Suprapubic skin (tissue), 4 donors: ENCODE results near the gene GALNT6. TPM values are rescaled to one million over a fixed set of nuclear protein-coding genes. Genes with fewer than 3 reads are reported as not detected.
"Not testable (repeated sequence)": the region's sequence is repeated elsewhere in the genome, so short reads cannot be mapped to it uniquely, and the experiment has no call there.

ENCODE experiments used
- DNase-seq, 2 donors: peaks; one replicate each; pipeline ENCODE4 v3.0.0-alpha.2; 2019; ENCODE audit warnings: low spot score in 2 of 2
- H3K27ac ChIP-seq: fragments of 200-600 bp; sonication (generic); one replicate; pipeline ENCODE4 v1.5.1; 2019
- H3K27me3 ChIP-seq: fragments of 200-600 bp; sonication (generic); one replicate; pipeline ENCODE4 v1.5.1; 2019
- H3K36me3 ChIP-seq: fragments of 200-600 bp; sonication (generic); one replicate; pipeline ENCODE4 v1.5.1; 2019
- H3K4me1 ChIP-seq: fragments of 200-600 bp; sonication (generic); one replicate; pipeline ENCODE4 v1.5.1; 2019
- H3K4me3 ChIP-seq: fragments of 200-600 bp; sonication (generic); one replicate; pipeline ENCODE4 v1.5.1; 2019; ENCODE audit warnings: mild to moderate bottlenecking
- H3K9me3 ChIP-seq: fragments of 200-600 bp; sonication (generic); one replicate; pipeline ENCODE4 v1.5.1; 2019
- CTCF ChIP-seq, 2 donors: fragments of 200-600 bp in 1 of 2; fragments of 450-650 bp in 1 of 2; sonication (generic) in 1 of 2; IDR thresholded peaks; one replicate each; pipeline ENCODE4 v1.5.1; 2016 to 2019; ENCODE audit warnings: antibody characterized with exemption in 2 of 2, mild to moderate bottlenecking in 1 of 2, moderate library complexity in 1 of 2
- EP300 ChIP-seq: sonication (generic); formaldehyde crosslinking; IDR thresholded peaks from one replicate; pipeline ENCODE4 v1.6.1; 2017; ENCODE audit warnings: antibody characterized with exemption
- POLR2A ChIP-seq, 2 donors: fragments of 450-650 bp; IDR thresholded peaks; one replicate each; pipeline ENCODE4 v1.6.1; 2017; ENCODE audit warnings: antibody characterized with exemption in 2 of 2, mild to moderate bottlenecking in 2 of 2, moderate library complexity in 2 of 2
- POLR2AphosphoS5 ChIP-seq, 3 donors: sonication (generic); formaldehyde crosslinking; IDR thresholded peaks; one replicate each; pipeline ENCODE4 v1.6.1; 2017; ENCODE audit warnings: antibody characterized with exemption in 3 of 3
- WGBS: methylation state at CpG from one replicate; pipeline ENCODE4 v1.1.5; 2018; 5-methylcytosine and 5-hydroxymethylcytosine counted together
- total RNA-seq, 4 donors: library from RNA; depleted of rRNA; stranded (reverse); fragments of >200 nt; gene quantifications; one replicate each; pipeline ENCODE4 v1.1.0, GENCODE V29; 2016

The GALNT6 gene
- total RNA-seq, 4 donors from 2014 or later: 2.0 to 33.8 (median 8.8) TPM

GRCh38 chr12:51320695-51321320 lies 70.4 kb downstream of the GALNT6 start:
- no peak overlapping the region for H3K4me3 ChIP-seq
- no peaks in the 10 kb centered on the region for H3K36me3 ChIP-seq
- WGBS: 36% methylated on average over 3 of the region's 3 CpGs
- peaks cover 31% of the 10 kb centered on the region for H3K4me1 ChIP-seq
- no peak for DNase-seq
- TF ChIP-seq EP300 (no peak), POLR2A (IDR thresholded peaks at IDR 0.05) (no peak), POLR2AphosphoS5 (IDR thresholded peaks at IDR 0.05) (no peak), CTCF (IDR thresholded peaks at IDR 0.05) (no peak)
- H3K27ac ChIP-seq: no peak overlapping the region
- no peaks in the 10 kb centered on the region for H3K9me3 ChIP-seq
- H3K27me3 ChIP-seq: no peaks in the 10 kb centered on the region

GRCh38 chr12:51320311-51320694 lies 70.9 kb downstream of the GALNT6 start:
- 70% methylated on average over 4 of the region's 4 CpGs for WGBS
- DNase-seq: no peak
- TF ChIP-seq CTCF (IDR thresholded peaks at IDR 0.05) (no peak), POLR2AphosphoS5 (IDR thresholded peaks at IDR 0.05) (no peak), EP300 (no peak), POLR2A (IDR thresholded peaks at IDR 0.05) (no peak)

GRCh38 chr12:51318846-51319599 lies 72.2 kb downstream of the GALNT6 start:
- Histone ChIP-seq H3K4me1 (peaks cover 18% of the 10 kb centered on the region), H3K36me3 (no peaks in the 10 kb centered on the region), H3K27ac (no peak overlapping the region), H3K27me3 (no peaks in the 10 kb centered on the region), H3K4me3 (no peak overlapping the region), H3K9me3 (no peaks in the 10 kb centered on the region)
- no peak for DNase-seq
- TF ChIP-seq EP300: no peak
- no peak for TF ChIP-seq POLR2AphosphoS5 (IDR thresholded peaks at IDR 0.05)
- no peak for TF ChIP-seq POLR2A (IDR thresholded peaks at IDR 0.05)
- TF ChIP-seq CTCF (IDR thresholded peaks at IDR 0.05): no peak
- WGBS: 50% methylated on average over 3 of the region's 3 CpGs

More at GRCh38 chr12:51320311-51320694, 70.9 kb downstream of the GALNT6 start:
- Histone ChIP-seq H3K9me3 (no peaks in the 10 kb centered on the region), H3K27ac (no peak overlapping the region), H3K36me3 (no peaks in the 10 kb centered on the region), H3K4me1 (peaks cover 28% of the 10 kb centered on the region), H3K4me3 (no peak overlapping the region), H3K27me3 (no peaks in the 10 kb centered on the region)

- H3K27ac ChIP-seq, H3K27me3 ChIP-seq, DNase-seq, H3K36me3 ChIP-seq, H3K9me3 ChIP-seq, H3K4me3 ChIP-seq: not testable (repeated sequence)
- WGBS: 84% methylated on average over 8 of the region's 8 CpGs
- peaks cover 14% of the 10 kb centered on the region for H3K4me1 ChIP-seq
These were observed 73.0 kb downstream of the GALNT6 start for GRCh38 chr12:51318057-51318806.

GRCh38 chr12:51311389-51311788 lies 79.8 kb downstream of the GALNT6 start:
- no peaks in the 10 kb centered on the region for H3K9me3 ChIP-seq
- 100% methylated on average over 1 of the region's 1 CpG for WGBS

More at GRCh38 chr12:51311389-51311788, 79.8 kb downstream of the GALNT6 start:
- Histone ChIP-seq H3K4me1 (peaks cover 6% of the 10 kb centered on the region), H3K27me3 (no peaks in the 10 kb centered on the region), H3K36me3 (no peaks in the 10 kb centered on the region), H3K4me3 (no peak overlapping the region), H3K27ac (no peak overlapping the region)
- TF ChIP-seq POLR2A (IDR thresholded peaks at IDR 0.05): no peak
- no peak for TF ChIP-seq EP300
- no peak for TF ChIP-seq POLR2AphosphoS5 (IDR thresholded peaks at IDR 0.05)
- TF ChIP-seq CTCF (IDR thresholded peaks at IDR 0.05): no peak
- no peak for DNase-seq
